Kidney capillary endothelial cell (primary cell): ENCODE measurements around the gene ODC1.
"Not testable (repeated sequence)": the region's sequence is repeated elsewhere in the genome, so short reads cannot be mapped to it uniquely, and the experiment has no call there.

Source experiments
- DNase-seq: peaks from one replicate; pipeline ENCODE4 v3.0.0-alpha.2; 2018; ENCODE audit warnings: low spot score

The ODC1 gene

GRCh38 chr2:10478298-10478625 is 30.1 kb upstream of the ODC1 start:
- no peak for DNase-seq

DNA sequence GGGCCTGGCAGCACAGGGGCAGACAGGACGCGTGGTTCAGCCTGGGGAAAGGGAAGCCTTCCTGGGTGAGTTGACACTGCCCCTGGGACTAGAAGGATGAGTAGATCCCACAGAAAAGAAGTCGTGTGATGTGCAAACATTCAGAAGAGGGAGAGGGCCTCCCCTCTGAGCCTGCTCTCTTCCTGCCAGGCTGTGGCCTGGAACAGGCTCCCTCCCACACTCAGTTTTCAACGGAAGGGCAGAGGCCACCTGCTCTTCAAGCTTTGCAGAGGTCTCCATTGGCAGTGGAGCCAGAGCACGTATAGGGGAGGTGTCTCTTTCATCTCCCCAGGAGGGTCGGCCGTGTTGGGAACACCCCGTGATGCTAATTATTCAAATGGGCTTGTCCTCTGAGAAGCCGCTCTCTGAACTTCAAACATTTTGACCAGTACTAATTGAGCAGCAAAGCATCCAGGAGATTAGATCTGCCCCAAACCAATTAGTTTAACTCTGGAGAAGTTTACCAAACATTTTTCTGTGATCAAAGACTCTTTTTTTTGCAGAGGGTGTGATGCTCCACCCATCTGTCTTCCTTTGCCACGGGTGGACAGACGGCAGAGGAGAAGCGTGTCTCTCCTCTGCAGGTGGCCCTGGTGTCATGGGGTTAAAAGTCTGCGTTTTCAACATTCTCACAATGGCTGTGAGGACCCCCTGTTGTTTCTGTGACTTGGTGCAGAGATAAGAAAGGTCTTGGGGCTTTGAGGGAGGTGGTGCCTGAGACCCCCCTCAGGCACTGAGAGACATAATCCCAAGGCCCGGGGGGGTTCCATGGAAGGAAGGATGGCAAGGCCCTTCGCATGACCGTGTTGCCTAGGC is 29.5 kb upstream of the ODC1 start:
- no peak for DNase-seq

DNA sequence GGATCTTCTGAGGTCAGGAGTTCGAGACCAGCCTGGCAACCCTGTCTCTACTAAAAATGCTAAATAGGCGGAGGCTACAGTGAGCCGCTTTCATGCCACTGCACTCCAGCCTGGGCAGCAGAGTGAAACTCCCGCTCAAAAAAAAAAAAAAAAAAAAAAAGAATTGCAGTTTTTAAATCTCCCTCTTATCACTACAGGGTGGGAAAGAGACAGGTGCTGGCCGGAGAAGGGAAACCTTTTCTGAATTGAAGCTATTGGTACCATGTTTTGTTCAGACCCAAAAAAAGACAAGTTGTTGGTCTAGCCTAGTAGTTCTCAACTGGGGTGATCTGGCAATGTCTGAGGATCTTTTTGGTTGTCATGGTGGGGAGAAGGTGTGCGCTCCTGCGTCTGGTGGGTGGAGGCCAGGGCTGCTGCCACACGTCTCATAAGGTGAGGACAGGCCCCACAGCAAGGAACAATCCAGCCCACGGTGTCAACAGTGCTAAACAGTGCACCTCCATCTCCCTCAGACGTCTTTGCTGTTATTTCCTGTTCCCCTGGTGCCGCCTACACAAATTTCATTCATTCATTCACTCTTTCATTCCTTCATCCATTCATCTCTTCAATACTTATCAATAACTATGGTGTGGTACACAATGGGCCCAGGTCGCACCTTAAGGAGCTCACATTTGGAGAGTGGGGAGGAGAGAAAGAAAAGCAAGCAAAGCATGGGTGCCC is 28.8 kb upstream of the ODC1 start:
- no peak for DNase-seq

DNA sequence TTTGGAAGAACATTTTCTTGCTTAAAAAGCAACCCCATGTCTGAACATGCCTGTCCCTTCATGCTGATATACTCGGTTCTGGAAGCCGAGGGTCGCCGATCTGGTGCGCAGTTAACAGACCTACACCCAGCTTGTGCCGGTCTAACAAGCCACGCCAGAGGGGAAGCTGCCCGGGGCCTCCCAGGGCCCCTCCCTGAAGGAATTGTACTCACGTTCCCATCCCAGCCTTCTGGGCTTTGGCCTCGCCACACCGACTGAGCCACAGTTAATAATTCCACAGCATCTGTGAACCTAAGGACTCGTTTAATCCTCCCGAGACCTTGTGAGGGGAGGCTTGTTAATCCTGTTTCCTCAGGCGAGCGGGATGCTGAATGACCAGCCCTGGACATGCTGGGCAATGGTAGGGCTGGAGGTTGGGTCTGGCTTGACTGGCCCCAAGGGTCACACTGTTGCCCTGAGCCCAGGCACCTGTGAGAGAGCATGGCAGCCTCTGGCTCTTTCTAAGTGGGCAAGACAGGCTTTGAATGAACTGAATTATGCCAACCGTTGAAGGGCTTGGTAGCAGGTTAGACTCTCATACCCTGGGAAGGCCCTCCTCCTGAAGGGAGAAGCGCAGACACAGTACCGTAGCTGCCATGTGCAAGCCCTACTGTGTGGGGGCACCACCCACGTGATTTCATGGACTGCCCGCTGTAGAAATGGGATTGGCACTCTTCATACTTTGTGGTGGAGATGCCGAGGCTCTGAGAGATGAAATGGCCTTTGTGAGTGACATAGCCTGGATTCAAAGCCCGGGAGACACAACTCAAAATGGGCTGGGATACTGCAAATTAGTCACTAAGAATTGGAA is 27.9 kb upstream of the ODC1 start:
- DNase-seq: no peak

DNA sequence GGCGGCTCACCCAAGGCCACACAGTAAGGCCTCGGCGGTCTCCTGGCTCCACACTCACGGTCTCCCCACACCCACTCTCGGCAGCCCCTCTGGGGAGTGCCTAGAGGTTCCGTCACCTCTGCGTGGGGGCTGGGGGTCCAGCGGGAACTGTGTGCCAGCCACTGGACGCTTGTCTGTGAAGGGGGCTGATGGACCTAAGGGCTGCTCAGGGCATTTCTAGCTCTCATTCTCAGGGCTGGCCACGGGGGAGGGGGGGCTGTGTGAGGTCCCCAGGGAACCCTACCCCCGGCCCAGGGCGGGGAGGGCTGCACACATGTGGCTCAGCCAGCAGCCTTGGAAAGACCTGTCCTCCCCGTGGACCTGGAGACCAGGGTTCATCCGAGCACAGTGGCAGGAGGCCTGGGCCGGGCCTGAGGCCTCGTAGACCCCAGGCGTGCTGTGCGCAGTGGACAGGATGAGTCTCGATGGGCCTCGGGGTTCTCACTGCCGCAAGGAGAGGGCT is 27.1 kb upstream of the ODC1 start:
- no peak for DNase-seq

- no peak for DNase-seq
These were observed 25.1 kb upstream of the ODC1 start for GRCh38 chr2:10473121-10473756.

GRCh38 chr2:10471955-10472354 is 23.8 kb upstream of the ODC1 start:
- no peak for DNase-seq

DNA sequence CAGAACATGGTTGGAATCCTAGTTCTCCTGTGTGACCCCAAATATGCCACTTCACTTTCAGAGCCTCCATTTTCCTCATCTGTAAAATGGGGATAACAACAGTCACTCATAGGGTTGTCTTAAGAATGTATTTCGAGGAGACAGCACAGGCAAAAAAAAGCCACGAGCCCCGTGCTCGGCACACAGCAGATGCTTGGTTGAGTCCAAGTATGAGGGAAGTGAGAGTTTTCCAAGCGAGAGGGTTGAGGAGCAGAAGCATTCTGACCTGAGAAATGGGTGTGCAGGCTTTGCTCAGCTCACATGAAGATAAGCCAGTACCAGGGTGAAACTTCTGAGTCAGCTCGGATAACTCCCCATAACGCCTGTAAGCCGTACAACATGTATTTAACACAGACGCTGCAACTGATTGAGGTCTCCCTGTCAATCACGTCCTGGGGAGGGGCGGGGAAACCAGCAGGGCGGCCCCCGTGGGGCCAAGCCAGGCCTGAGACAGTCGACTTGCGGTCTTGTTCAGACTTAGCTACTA is 23.0 kb upstream of the ODC1 start:
- no peak for DNase-seq

DNA sequence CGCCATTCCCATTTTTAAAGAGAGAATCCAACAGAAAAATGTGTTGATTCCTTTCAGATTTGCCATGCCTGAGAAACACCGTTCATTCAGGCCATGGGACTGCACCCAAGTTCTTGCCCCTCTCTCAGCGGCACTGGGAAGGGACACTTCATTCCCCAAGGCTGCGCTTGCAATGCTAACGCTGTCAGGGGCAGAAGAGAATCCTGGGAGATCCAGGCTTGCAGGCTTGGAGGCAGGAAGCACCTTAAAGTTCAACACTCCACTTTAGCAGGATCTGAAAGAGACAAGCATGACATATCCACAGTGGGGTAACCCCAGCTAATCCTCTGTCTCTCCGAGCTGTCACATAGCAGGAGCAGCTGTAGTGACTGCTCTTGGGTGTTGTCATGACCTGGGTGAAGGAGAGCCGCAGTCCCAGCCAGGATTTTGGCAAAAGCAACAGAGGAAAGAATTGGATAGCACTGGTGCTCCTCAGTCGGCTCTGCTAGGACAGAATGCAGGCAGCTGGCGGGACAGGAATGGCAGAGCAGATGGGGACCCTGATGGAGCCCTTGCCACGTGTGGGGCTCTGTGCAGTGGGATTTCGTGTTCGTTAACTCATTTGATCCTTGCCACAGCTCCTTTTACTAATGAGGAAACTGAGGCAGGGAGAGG is 22.0 kb upstream of the ODC1 start:
- no peak for DNase-seq

GRCh38 chr2:10469301-10469700 is 21.2 kb upstream of the ODC1 start:
- DNase-seq: no peak

DNA sequence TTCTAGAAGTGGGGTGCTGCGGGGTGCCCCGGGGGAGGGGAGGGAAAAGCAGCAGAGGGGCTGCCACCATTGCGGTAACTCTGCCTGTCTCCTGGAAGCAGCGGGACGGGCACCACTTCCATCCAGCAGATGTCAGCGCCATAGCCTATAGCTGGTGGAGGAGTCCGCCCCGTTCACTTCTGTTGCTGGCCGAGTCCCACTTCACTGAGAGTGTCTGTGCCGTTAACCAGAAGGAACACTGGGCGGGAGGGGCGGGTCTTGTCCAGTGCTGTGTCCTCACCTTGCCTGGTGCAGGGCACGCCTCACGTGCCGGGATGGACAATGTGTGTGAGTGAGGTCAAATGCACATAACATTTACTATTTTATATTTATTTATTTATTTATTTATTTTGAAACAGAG is 19.3 kb upstream of the ODC1 start:
- DNase-seq: no peak

- DNase-seq: no peak
These were observed 18.7 kb upstream of the ODC1 start for GRCh38 chr2:10466801-10467200.

DNA sequence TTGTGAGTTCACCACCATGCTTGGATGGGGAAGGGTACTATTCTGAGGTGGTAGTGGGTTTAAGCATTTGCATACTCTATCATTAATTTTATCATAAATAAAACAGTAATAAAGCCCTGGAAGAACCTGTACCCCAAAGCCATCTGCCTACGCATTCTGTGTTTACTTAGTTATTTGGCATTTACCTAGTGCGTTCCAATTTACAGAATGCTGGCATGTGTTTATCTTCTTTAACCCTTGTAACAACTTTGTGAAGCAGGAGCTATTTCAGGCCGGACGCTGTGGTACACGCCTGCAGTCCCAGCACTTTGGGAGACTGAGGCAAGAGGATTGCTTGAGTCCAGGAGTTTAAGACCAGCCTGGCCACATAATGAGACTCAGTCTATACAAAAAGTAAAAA is 17.8 kb upstream of the ODC1 start:
- no peak for DNase-seq

GRCh38 chr2:10462178-10463083 is 14.3 kb upstream of the ODC1 start:
- no peak for DNase-seq

DNA sequence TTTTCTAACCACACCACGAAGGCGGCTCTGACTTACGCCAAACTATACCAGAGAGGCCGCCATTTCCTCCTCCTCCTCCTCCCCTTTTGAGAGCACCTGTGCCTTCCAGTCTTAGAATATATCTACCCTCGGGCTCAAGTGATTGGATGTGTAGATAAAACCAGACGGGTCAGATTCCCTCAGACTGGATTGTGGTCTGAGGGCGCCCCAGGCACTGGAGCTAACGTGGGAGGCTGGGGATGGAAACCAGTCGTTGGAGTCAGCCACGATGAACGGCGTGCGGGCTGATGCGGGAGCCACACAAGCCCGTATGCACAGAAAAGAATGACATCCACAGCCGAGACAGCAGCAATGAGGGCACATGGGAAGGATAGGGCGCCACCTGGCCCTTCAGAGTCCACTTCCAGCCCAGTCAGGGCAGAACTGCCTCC is 12.3 kb upstream of the ODC1 start:
- no peak for DNase-seq

DNA sequence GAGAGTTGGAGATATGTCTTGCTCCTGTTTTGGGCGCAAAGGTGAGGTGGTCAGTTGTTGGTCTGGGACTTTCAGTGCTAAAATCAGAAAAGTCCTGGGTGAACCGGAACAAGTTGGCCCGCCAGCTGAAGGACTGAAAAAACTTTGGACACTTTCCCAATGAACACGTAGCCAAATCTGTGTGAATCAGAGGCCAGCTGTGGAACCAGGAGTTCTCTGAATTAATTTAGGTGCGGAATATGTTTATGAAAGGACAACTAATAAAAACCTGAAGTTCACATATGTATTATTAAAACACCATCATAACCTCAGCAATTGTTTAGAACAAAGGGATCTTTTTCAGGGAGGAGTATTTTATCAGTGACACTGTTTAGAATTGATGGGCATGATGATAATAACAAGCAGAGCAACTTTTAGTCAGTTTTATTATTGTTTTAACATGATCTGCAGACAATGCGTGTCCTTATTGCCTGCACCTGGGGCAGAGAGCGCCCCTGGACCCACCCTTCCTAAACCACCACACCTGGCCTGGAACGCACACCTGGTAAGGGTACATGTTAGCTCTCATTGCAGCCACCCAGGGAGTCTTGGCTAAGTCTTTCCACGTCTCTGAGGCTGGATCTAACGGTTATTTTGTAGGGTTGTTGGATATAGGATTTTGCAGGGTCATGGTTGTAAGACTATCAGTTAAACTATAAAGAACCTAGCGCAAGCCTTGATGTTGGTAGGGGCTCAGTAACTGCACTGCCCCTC is 9.9 kb upstream of the ODC1 start:
- DNase-seq: no peak

DNA sequence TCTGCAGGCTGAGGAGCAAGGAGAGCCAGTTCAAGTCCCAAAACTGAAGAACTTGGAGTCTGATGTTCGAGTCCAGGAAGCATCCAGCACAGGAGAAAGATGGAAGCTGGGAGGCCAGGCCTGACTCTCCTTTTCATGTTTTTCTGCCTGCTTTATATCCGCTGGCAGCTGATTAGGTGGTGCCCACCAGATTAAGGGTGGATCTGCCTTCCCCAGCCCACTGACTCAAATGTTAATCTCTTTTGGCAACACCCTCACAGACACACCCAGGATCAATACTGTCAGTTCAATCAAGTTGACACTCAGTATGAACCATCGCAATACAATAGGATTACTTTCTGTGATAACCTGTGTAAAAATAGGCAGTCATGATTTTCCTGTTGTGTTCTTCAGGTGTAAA is 9.1 kb upstream of the ODC1 start:
- not testable (repeated sequence) for DNase-seq

DNA sequence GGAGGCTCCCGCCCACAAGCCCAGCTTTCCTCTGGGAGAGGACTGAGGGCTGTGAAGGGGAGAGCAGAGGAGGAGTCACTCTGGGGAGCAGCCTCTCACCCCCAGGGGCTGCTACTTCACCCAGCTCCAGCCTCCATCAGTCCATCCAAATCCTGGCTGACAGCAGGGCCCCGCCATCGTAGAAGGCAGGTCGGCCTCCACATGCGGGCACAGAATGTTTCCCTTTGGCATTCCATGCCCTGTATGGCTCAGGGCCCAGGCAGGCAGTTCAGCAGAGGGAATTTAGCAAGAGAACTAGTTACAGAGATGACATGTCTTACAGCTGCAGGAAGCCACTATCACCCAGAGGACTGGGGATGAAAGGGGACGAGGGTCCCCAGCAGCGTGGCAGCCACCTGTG is 6.4 kb upstream of the ODC1 start:
- no peak for DNase-seq

DNA sequence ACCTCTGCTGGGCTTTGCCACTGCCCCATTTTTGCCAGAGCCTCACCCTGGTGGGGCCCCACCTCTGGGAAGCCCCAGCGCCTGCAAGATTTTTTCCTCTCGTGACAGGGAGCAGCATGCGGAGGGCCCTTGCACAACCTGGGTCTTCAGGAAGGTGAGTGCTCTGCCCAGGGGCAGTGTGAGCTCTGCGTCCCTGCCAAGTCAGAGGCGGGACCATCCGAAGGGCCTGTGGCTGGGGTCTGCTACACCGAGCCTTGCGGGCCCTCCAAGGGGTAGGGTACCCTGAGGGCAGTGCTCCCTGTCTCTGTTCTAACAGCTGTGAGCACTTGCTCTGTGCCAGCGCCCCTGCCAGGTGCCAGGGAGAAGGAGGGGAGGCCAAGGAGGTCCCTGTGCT is 5.8 kb upstream of the ODC1 start:
- DNase-seq: no peak
